B cell (primary cell): ENCODE measurements around the gene ERC1. TPM values are rescaled to one million over a fixed set of nuclear protein-coding genes. Genes with fewer than 3 reads are reported as not detected.

ENCODE experiments used
- ATAC-seq: fragments of 200-7000 bp; cut with Tn5 transposase; one replicate; pipeline ENCODE4 v1.10.0; 2021; ENCODE audit warnings: low read depth, mild to moderate bottlenecking, moderate number of reproducible peaks, moderate library complexity
- CTCF ChIA-PET: fragments of 350-600 bp; sonication (Branson Sonifier 250); formaldehyde crosslinking; loops from one replicate; lab custom pipeline; 2021; ENCODE audit warnings: antibody characterized with exemption, inconsistent platforms; lab: Charles Lee
- POLR2A ChIA-PET: fragments of 350-600 bp; sonication (Branson Sonifier 250); formaldehyde crosslinking; loops from one replicate; lab custom pipeline; 2021; ENCODE audit warnings: antibody characterized with exemption; lab: Charles Lee
- DNase-seq: peaks from one replicate; pipeline ENCODE4 v3.0.0; 2013
- H2AFZ ChIP-seq: 2 replicates; pipeline ENCODE4 v1.6.1; 2012; ENCODE audit warnings: mild to moderate bottlenecking, low read depth, low read length; ENCODE audit not compliant: insufficient read depth, poor library complexity, severe bottlenecking
- H3K27ac ChIP-seq, 2 donors: 1 replicate in 1 of 2; 2 replicates in 1 of 2; pipeline ENCODE4 v1.5.1; 2012 to 2013; ENCODE audit warnings: low read length in 2 of 2, mild to moderate bottlenecking in 2 of 2, moderate library complexity in 1 of 2
- H3K27me3 ChIP-seq, 4 experiments: fragments of 200-600 bp in 1 of 4; sonication (generic) in 1 of 4; replicated peaks in 1 of 4; 1 replicate in 2 of 4; 2 replicates in 2 of 4; pipeline versions ENCODE4 v1.6.1 to v1.7.0; 2013 to 2016; ENCODE audit warnings: low read length in 3 of 4, mild to moderate bottlenecking in 2 of 4, mixed read lengths in 1 of 4, moderate library complexity in 1 of 4; ENCODE audit not compliant: insufficient read depth in 4 of 4, control insufficient read depth in 3 of 4; ENCODE audit errors: control extremely low read depth in 1 of 4
- H3K36me3 ChIP-seq, 2 experiments: replicated peaks in 1 of 2; 1 replicate in 1 of 2; 2 replicates in 1 of 2; pipeline versions ENCODE4 v1.6.1 to v1.7.1; 2013; ENCODE audit warnings: low read length in 1 of 2; ENCODE audit not compliant: insufficient read depth in 2 of 2, control insufficient read depth in 1 of 2; ENCODE audit errors: control extremely low read depth in 1 of 2, extremely low read depth in 1 of 2
- H3K4me1 ChIP-seq, 2 donors: fragments of 200-600 bp in 1 of 2; sonication (generic) in 1 of 2; 1 replicate in 1 of 2; 2 replicates in 1 of 2; pipeline versions ENCODE4 v1.5.1 to v1.6.1; 2013 to 2017; ENCODE audit warnings: low read length in 2 of 2; ENCODE audit not compliant: control insufficient read depth in 2 of 2, insufficient read depth in 2 of 2
- H3K4me2 ChIP-seq: replicated peaks from 2 replicates; pipeline ENCODE3; 2012; ENCODE audit warnings: mild to moderate bottlenecking, low read depth, low read length; ENCODE audit not compliant: poor library complexity, severe bottlenecking
- H3K4me3 ChIP-seq, 5 experiments: fragments of 200-600 bp in 1 of 5; sonication (generic) in 1 of 5; 1 replicate in 3 of 5; 2 replicates in 2 of 5; pipeline versions ENCODE4 v1.5.1 to v1.7.0; 2011 to 2016; ENCODE audit warnings: low read length in 4 of 5, mild to moderate bottlenecking in 4 of 5, low read depth in 2 of 5, control low read depth in 1 of 5, moderate library complexity in 1 of 5; ENCODE audit not compliant: insufficient read depth in 1 of 5; ENCODE audit errors: control extremely low read depth in 1 of 5, extremely low read depth in 1 of 5
- H3K79me2 ChIP-seq: fragments of 200-600 bp; sonication (generic); one replicate; pipeline ENCODE4 v1.6.0; 2016; ENCODE audit warnings: low read length; ENCODE audit not compliant: control insufficient read depth, insufficient read depth
- H3K9ac ChIP-seq: fragments of 200-600 bp; sonication (generic); 2 replicates; pipeline ENCODE4 v1.6.1; 2017; ENCODE audit warnings: mild to moderate bottlenecking, low read length, moderate library complexity
- H3K9me3 ChIP-seq, 3 donors: one replicate each; pipeline versions ENCODE4 v1.6.1 to v1.7.1; 2013; ENCODE audit warnings: low read length in 2 of 3; ENCODE audit not compliant: control insufficient read depth in 2 of 3, insufficient read depth in 1 of 3; ENCODE audit errors: control extremely low read depth in 1 of 3
- H4K20me1 ChIP-seq: 2 replicates; pipeline ENCODE4 v1.6.0; 2012; ENCODE audit warnings: mild to moderate bottlenecking, low read length; ENCODE audit not compliant: insufficient read depth, control insufficient read depth, poor library complexity, severe bottlenecking
- H3K27ac Mint-ChIP-seq: one replicate; pipeline ENCODE4 v1.8.0; 2021; ENCODE audit warnings: mixed read lengths
- H3K27me3 Mint-ChIP-seq: one replicate; pipeline ENCODE4 v1.8.0; 2021; ENCODE audit warnings: mixed read lengths
- H3K4me1 Mint-ChIP-seq: one replicate; pipeline ENCODE4 v1.8.0; 2021; ENCODE audit warnings: mixed read lengths
- H3K4me3 Mint-ChIP-seq: one replicate; pipeline ENCODE4 v1.8.0; 2021; ENCODE audit warnings: mixed read lengths
- H3K9me3 Mint-ChIP-seq: one replicate; pipeline ENCODE4 v1.8.0; 2022; ENCODE audit warnings: mixed read lengths; ENCODE audit not compliant: insufficient read depth
- EZH2 ChIP-seq: IDR thresholded peaks from 2 replicates; pipeline ENCODE4 v1.6.1; 2012; ENCODE audit warnings: borderline replicate concordance, low read depth, mild to moderate bottlenecking, moderate library complexity, low read length; ENCODE audit not compliant: insufficient read depth, poor library complexity, severe bottlenecking
- WGBS: methylation state at CpG from one replicate; pipeline ENCODE4 v1.1.5; 2013; ENCODE audit warnings: missing lambda C conversion rate; ENCODE audit not compliant: insufficient coverage; 5-methylcytosine and 5-hydroxymethylcytosine counted together
- intact Hi-C: fragments of 100-400 bp; cut with micrococcal nuclease; formaldehyde crosslinking; loops from one replicate; pipeline ENCODE4 v1.10.0; 2022
- polyA plus RNA-seq: library from polyadenylated mRNA; depleted of rRNA; stranded (reverse); fragments of >200 nt; gene quantifications from 2 replicates; pipeline ENCODE4 v1.2.3, GENCODE V29; 2012
- total RNA-seq, 2 donors: library from RNA; stranded (reverse); fragments of 120-200 nt in 1 of 2; gene quantifications; 1 replicate in 1 of 2; 2 replicates in 1 of 2; pipeline versions ENCODE4 v1.2.3 to v1.2.4, GENCODE V29; 2013 to 2022
- TF ChIP-seq, protein P1 (sequence below): fragments of 200-600 bp; IDR thresholded peaks from one replicate; pipeline ENCODE4 v1.8.0; 2022; ENCODE audit warnings: antibody characterized with exemption, mild to moderate bottlenecking

The ERC1 gene
- total and polyA plus RNA-seq, 2 donors (not counting 1 experiment from before 2014, with no cell fraction given), result 4.0 to 77.6 TPM

DNA sequence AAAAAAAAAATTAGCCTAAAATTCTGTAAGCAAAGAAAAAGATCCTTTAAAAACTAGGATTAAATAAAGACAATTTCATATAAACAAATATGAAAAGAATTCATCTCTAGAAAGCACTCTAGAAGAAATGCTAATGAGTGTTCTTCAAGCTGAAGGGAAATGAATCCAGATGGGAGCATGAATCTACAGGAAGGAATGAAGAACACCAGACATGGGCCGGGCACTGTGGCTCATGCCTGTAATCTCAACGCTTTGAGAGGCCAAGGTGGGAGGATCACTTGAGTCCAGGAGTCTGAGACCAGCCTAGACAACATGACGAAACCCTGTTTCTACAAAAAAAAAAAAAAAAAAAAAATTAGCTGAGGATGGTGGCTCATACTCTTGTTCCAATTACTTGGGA lies 306.2 kb downstream of the ERC1 start:
- Histone ChIP-seq H3K27ac (no peak overlapping the region), H3K9me3 (no peaks in the 10 kb centered on the region), H3K36me3 (peaks cover 0 to 14% of the 10 kb centered on the region in 2 experiments), H3K4me3 (no peak overlapping the region), H4K20me1 (no peaks in the 10 kb centered on the region), H3K27me3 (no peaks in the 10 kb centered on the region), H2AFZ (no peak overlapping the region), H3K9ac (no peak overlapping the region), H3K79me2 (no peaks in the 10 kb centered on the region), H3K4me1 (no peaks in the 10 kb centered on the region), H3K4me2 (no peak overlapping the region)
- Mint-ChIP-seq H3K4me1 (no peaks in the 10 kb centered on the region), H3K27me3 (no peaks in the 10 kb centered on the region), H3K4me3 (no peak overlapping the region), H3K9me3 (no peaks in the 10 kb centered on the region), H3K27ac (no peak overlapping the region)
- ChIA-PET CTCF (interaction anchor here (0.6 to 0.9 kb wide), 2 partner anchors 179 to 494 kb away, joined by 3 to 5 read pairs; no protein-coding TSS in a partner anchor), POLR2A (no interaction called here)
- 100% methylated on average over 2 of the region's 3 CpGs for WGBS
- intact Hi-C loops, result no loop called here
- TF ChIP-seq, protein P1, sequence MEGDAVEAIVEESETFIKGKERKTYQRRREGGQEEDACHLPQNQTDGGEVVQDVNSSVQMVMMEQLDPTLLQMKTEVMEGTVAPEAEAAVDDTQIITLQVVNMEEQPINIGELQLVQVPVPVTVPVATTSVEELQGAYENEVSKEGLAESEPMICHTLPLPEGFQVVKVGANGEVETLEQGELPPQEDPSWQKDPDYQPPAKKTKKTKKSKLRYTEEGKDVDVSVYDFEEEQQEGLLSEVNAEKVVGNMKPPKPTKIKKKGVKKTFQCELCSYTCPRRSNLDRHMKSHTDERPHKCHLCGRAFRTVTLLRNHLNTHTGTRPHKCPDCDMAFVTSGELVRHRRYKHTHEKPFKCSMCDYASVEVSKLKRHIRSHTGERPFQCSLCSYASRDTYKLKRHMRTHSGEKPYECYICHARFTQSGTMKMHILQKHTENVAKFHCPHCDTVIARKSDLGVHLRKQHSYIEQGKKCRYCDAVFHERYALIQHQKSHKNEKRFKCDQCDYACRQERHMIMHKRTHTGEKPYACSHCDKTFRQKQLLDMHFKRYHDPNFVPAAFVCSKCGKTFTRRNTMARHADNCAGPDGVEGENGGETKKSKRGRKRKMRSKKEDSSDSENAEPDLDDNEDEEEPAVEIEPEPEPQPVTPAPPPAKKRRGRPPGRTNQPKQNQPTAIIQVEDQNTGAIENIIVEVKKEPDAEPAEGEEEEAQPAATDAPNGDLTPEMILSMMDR, result no peak
- TF ChIP-seq EZH2, result no peak
- ATAC-seq, result no peak
- DNase-seq, result no peak

GRCh38 chr12:1297639-1298175 lies 306.7 kb downstream of the ERC1 start:
- 95% methylated on average over 2 of the region's 4 CpGs for WGBS
- DNase-seq, result no peak
- CTCF ChIA-PET, result no interaction called here
- no peaks in the 10 kb centered on the region for H3K27me3 ChIP-seq
- H3K4me1 ChIP-seq, result no peaks in the 10 kb centered on the region
- H3K36me3 ChIP-seq, result peaks cover 0 to 14% of the 10 kb centered on the region in 2 experiments
- no peak overlapping the region for H3K27ac ChIP-seq
- Mint-ChIP-seq H3K4me3 (no peak overlapping the region), H3K27ac (no peak overlapping the region), H3K4me1 (no peaks in the 10 kb centered on the region), H3K27me3 (no peaks in the 10 kb centered on the region), H3K9me3 (no peaks in the 10 kb centered on the region)
- H4K20me1 ChIP-seq, result no peaks in the 10 kb centered on the region
- H3K9ac ChIP-seq, result no peak overlapping the region
- no peak overlapping the region for H3K4me2 ChIP-seq
- POLR2A ChIA-PET, result no interaction called here
- no peaks in the 10 kb centered on the region for H3K79me2 ChIP-seq
- no peak overlapping the region for H2AFZ ChIP-seq
- no peak overlapping the region for H3K4me3 ChIP-seq
- TF ChIP-seq, protein P1, result no peak
- no peak for TF ChIP-seq EZH2
- intact Hi-C loops, result no loop called here
- no peak for ATAC-seq
- H3K9me3 ChIP-seq, result no peaks in the 10 kb centered on the region
